ENCODE measurements around the gene SAMD4B. TPM values are rescaled to one million over a fixed set of nuclear protein-coding genes. Genes with fewer than 3 reads are reported as not detected.
"Not testable (repeated sequence)": the region's sequence is repeated elsewhere in the genome, so short reads cannot be mapped to it uniquely, and the experiment has no call there.

SAMD4B gene
- total RNA-seq, 2 donors from 2014 or later, result 59.6 to 63.6 TPM

DNA sequence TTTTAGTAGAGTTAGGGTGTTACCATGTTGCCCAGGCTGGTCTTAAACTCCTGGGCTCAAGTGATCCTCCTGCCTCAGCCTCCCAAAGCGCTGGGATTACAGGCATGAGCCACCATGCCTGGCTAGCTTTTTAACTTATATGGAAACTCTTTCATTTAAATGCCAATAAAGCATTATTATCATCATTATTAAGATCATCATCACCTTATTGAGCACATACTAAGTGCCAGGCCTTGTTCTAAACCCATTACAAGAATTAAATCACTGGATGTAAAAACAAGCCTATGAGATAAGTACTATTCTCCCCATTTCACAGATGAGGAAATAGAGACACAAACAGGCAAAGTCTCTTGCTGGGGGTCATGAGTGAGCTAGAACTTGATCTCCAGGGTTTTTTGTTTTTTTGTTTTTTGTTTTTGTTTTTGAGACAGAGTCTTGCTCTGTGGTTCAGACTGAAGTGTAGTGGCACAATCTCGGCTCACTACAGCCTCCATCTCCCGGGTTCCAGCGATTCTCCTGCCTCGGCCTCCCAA is 7.7 kb upstream of the SAMD4B start:
- Mint-ChIP-seq H3K27ac (peak overlapping the region; percentile 97), H3K36me3 (ENCODE audit: insufficient read depth in 2 of 2) (peaks cover 10 to 18% of the 10 kb centered on the region in 2 donors), H3K4me1 (ENCODE audit: low read depth) (peaks cover 70% of the 10 kb centered on the region), H3K27me3 (ENCODE audit: low read depth) (no peaks in the 10 kb centered on the region), H3K4me3 (peak overlapping the region; percentile 96 to 100), H3K9me3 (no peaks in the 10 kb centered on the region)
- no peak for ATAC-seq (replicated peaks in 1 of 2)
- no peak for DNase-seq

DNA sequence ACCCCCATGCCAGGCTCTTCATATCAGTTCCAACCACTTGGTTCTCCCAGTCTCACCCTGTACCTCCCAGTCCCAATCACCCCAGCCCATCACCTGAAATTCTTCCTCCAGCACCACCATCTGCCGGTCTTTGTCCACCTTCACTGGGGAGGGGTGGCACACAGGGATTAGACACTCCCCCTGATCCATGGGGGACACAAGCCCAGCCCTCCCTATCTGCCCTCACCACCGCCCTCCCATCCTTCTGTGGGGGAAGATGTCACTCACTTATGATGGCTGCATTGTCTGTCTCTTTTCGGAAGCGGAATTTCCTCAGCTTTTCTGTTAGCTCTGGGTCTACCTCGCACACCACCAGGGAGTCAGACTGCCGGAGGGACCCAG is 7.1 kb upstream of the SAMD4B start:
- ATAC-seq (replicated peaks in 1 of 2) (peak; percentile 19 to 38), DNase-seq (peak; percentile 29 to 40)
- Mint-ChIP-seq H3K27me3 (ENCODE audit: low read depth) (no peaks in the 10 kb centered on the region), H3K4me3 (peak overlapping the region; percentile 96 to 100), H3K36me3 (ENCODE audit: insufficient read depth in 2 of 2) (peaks cover 10 to 18% of the 10 kb centered on the region in 2 donors), H3K9me3 (no peaks in the 10 kb centered on the region), H3K4me1 (ENCODE audit: low read depth) (peaks cover 70% of the 10 kb centered on the region), H3K27ac (peak overlapping the region; percentile 97)

DNA sequence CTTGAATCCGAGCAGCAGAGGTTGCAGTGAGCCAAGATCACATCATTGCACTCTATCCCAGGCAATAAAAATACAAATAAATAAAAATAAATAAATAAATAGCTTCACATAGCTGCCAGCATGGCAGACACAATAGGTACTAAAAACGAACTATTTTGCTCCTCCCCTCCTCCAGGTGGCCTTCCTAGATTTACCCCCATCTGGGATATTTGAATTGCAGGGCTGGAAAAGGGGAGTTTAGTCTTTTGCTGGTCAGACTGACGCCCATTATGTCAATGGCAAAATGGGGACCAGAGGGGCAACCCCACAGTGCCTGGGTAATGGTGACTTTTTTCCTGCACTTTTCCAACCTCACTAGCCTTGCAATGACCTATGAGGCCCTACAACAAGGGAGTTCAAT is 5.7 kb upstream of the SAMD4B start:
- Mint-ChIP-seq H3K27me3 (ENCODE audit: low read depth) (no peaks in the 10 kb centered on the region), H3K36me3 (ENCODE audit: insufficient read depth in 2 of 2) (peaks cover 10 to 13% of the 10 kb centered on the region in 2 donors), H3K9me3 (no peaks in the 10 kb centered on the region), H3K4me1 (ENCODE audit: low read depth) (peaks cover 70% of the 10 kb centered on the region), H3K4me3 (peak overlapping the region; percentile 96 to 100), H3K27ac (peak overlapping the region; percentile 97)
- ATAC-seq (replicated peaks in 1 of 2) (no peak), DNase-seq (no peak)

DNA sequence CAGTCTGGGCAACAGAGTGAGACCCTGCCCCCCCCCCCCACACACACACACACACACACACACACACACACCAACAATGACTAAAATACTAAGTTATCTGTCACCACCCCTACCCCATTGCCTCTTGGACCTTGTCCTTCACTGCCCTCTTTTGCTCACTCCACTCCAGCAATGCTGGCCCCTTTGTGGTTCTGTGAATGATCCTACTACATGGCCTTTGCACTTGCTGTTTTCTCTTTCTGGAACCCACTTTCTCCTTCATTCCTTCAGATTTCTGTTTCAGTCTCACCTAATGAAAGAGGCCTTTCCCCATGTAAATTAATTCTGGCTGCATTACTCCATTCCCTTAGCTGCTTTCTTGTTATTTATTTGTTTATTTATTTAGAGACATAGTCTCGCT is 2.5 kb upstream of the SAMD4B start:
- ATAC-seq (replicated peaks in 1 of 2), result no peak
- H3K36me3 Mint-ChIP-seq (ENCODE audit: insufficient read depth in 2 of 2), result peaks cover 11 to 19% of the 10 kb centered on the region in 2 donors
- no peaks in the 10 kb centered on the region for H3K27me3 Mint-ChIP-seq (ENCODE audit: low read depth)
- peak overlapping the region; percentile 82 for H3K27ac Mint-ChIP-seq
- H3K4me3 Mint-ChIP-seq, result peak overlapping the region; percentile 97 to 98
- H3K9me3 Mint-ChIP-seq, result no peaks in the 10 kb centered on the region
- H3K4me1 Mint-ChIP-seq (ENCODE audit: low read depth), result peaks cover 70% of the 10 kb centered on the region
- DNase-seq, result no peak

DNA sequence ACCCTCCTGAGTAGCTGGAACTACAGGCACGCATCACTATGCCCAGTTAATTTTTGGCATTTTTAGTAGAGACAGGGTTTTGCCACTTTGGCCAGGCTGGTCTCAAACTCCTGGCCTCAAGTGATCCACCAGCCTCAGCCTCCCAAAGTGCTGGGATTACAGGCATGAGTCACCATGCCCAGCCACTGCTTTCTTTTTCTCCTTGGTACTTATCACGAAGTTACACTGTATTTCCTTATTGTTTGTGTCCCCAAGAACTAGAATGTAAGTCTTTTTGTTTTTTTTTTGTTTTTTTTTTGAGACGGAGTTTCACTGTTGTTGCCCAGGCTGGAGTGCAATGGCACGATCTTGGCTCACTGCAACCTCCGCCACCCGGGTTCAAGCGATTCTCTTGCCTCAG is 2.1 kb upstream of the SAMD4B start:
- H3K27me3 Mint-ChIP-seq (ENCODE audit: low read depth); ATAC-seq (replicated peaks in 1 of 2): not testable (repeated sequence)
- peak overlapping the region; percentile 82 for H3K27ac Mint-ChIP-seq

DNA sequence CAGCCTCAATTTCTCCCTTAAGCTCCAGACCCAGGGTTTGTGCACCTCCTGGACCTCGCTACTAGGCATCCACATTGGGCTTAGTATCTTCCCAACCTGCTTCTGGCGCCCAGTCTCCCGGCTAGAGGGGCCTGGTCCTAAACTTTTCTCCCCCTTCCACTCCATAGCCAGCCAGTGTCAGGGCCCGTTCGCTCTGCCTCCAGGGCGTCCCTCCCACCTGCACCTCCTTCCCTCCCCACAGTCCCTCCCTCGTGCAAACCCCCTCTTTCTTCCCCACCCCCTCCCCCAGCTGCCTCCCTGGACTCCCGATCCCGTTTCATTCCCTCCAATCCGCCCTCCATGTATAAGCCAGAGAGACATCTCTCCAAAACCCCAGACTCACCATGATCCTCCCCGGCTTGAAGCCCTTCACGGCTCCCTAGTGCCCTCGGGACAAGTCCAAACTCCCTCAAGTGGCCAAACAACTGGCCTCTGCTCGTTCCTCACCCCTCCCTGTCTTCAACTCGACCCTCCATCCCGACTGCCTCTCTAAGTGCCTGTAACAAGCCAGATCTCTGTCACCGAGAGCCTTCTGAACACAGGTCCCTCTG is 997 bp upstream of the SAMD4B start:
- Mint-ChIP-seq H3K27ac (peak overlapping the region; percentile 82), H3K9me3 (no peaks in the 10 kb centered on the region), H3K36me3 (ENCODE audit: insufficient read depth in 2 of 2) (peaks cover 3 to 11% of the 10 kb centered on the region in 2 donors), H3K27me3 (ENCODE audit: low read depth) (no peaks in the 10 kb centered on the region), H3K4me1 (ENCODE audit: low read depth) (peaks cover 77% of the 10 kb centered on the region), H3K4me3 (peak overlapping the region; percentile 97 to 98)
- ATAC-seq (replicated peaks in 1 of 2), result peak in 1 of 2 donors; percentile 8
- DNase-seq, result peak in 1 of 2 donors; percentile 29

More for the DNA sequence above, 2.1 kb upstream of the SAMD4B start:
- not testable (repeated sequence) for H3K9me3 Mint-ChIP-seq, DNase-seq
- H3K36me3 Mint-ChIP-seq (ENCODE audit: insufficient read depth in 2 of 2), result peaks cover 9 to 17% of the 10 kb centered on the region in 2 donors
- peaks cover 70% of the 10 kb centered on the region for H3K4me1 Mint-ChIP-seq (ENCODE audit: low read depth)
- H3K4me3 Mint-ChIP-seq, result peak overlapping the region; percentile 97 to 98

DNA sequence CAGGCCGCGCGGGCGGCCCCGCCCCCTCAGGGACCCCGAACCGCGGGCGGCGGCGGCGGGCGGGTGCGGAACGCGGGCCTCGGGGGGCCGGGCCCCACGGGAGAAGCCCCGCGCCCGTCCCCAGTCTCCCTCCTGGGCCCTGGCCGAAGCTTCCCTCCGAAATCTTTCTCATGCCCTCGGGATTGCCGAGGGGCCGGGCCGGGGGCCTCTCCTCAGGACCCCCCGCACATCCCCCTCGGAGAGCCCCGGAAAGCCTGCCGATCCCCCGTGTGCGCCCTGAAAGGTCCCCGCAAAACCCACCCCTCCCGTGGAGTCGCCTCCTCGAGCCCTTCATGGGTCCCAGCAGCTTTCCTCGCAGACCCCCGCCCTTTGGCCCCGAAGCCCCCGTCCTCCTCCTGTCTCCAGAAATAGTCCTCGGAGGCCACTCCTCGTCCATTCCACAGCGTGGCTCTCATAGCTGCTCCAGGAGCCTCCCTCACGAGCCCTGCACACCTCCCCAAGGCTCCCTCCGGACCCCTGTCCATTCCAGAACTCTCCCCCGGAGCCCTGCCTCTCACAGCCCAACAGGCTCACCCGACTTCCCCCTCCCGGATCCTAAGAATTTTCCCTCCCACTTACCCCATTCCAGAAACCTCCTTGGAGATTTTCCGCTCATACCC is 555 bp downstream of the SAMD4B start:
- Mint-ChIP-seq H3K4me1 (ENCODE audit: low read depth) (peaks cover 79% of the 10 kb centered on the region), H3K36me3 (ENCODE audit: insufficient read depth in 2 of 2) (peaks cover 3 to 11% of the 10 kb centered on the region in 2 donors), H3K27me3 (ENCODE audit: low read depth) (no peaks in the 10 kb centered on the region), H3K27ac (peak overlapping the region; percentile 11), H3K4me3 (peak overlapping the region; percentile 83 to 88), H3K9me3 (no peaks in the 10 kb centered on the region)
- DNase-seq (peak in 1 of 2 donors; percentile 19), ATAC-seq (replicated peaks in 1 of 2) (no peak)

DNA sequence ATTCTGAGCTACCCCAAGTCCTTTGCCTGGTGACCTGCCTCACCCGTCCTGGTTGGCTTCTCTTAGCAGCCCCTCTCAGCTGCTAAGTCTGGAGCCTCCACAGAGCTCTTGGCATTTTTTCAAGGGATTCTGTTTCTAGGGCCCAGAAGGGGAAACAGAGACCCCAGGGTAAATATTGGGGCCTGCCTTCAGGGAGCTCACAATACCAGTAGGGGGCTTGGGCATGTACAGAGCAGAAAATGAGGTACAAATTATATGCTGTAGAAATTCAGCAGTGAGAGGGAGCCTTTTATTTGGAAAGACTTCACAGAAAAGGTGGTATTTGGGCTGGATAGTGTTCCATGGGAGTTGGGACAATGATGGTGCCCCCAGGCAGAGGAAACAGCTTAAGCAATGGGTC is 3.7 kb downstream of the SAMD4B start:
- Mint-ChIP-seq H3K4me1 (ENCODE audit: low read depth) (peaks cover 75% of the 10 kb centered on the region), H3K9me3 (no peaks in the 10 kb centered on the region), H3K27ac (no peak overlapping the region), H3K27me3 (ENCODE audit: low read depth) (no peaks in the 10 kb centered on the region), H3K4me3 (no peak overlapping the region), H3K36me3 (ENCODE audit: insufficient read depth in 2 of 2) (peaks cover 5 to 12% of the 10 kb centered on the region in 2 donors)
- ATAC-seq (replicated peaks in 1 of 2) (no peak), DNase-seq (no peak)

- ATAC-seq (replicated peaks in 1 of 2), result peak in 1 of 2 donors; percentile 14
- Mint-ChIP-seq H3K27ac (peak overlapping the region; percentile 59), H3K9me3 (no peaks in the 10 kb centered on the region), H3K36me3 (ENCODE audit: insufficient read depth in 2 of 2) (peaks cover 8 to 13% of the 10 kb centered on the region in 2 donors), H3K4me1 (ENCODE audit: low read depth) (peaks cover 83% of the 10 kb centered on the region), H3K4me3 (peak overlapping the region; percentile 31 to 61), H3K27me3 (ENCODE audit: low read depth) (no peaks in the 10 kb centered on the region)
- DNase-seq, result peak; percentile 14 to 23
Measured at GRCh38 chr19:39347332-39348164, 5.3 kb downstream of the SAMD4B start.

GRCh38 chr19:39349326-39349725 is 7.1 kb downstream of the SAMD4B start:
- peaks cover 8 to 15% of the 10 kb centered on the region in 2 donors for H3K36me3 Mint-ChIP-seq (ENCODE audit: insufficient read depth in 2 of 2)
- H3K4me3 Mint-ChIP-seq, result no peak overlapping the region

DNA sequence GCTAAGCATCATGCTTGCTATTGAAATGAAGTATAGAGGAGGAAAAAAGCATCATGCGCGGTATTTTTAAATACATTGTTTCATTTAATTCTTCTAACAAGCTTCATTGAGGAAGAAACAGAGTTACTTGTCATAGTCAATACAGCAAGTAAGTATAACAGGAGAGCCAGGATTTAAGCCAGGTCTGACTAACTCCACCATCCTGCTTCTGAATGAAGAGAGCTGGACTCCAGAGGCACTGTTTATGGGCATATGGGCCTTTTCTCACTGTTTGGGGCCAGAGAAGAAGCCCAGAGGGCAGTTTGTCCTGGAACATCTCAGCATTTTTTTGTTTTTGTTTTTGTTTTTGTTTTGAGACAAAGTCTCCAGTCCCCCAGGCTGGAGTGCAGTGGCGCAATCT is 7.9 kb downstream of the SAMD4B start:
- ATAC-seq (replicated peaks in 1 of 2) (no peak), DNase-seq (no peak)
- H3K9me3 Mint-ChIP-seq, result no peaks in the 10 kb centered on the region
- peaks cover 60% of the 10 kb centered on the region for H3K4me1 Mint-ChIP-seq (ENCODE audit: low read depth)
- no peaks in the 10 kb centered on the region for H3K27me3 Mint-ChIP-seq (ENCODE audit: low read depth)
- H3K27ac Mint-ChIP-seq, result no peak overlapping the region
- no peak overlapping the region for H3K4me3 Mint-ChIP-seq
- peaks cover 7 to 12% of the 10 kb centered on the region in 2 donors for H3K36me3 Mint-ChIP-seq (ENCODE audit: insufficient read depth in 2 of 2)

More at GRCh38 chr19:39349326-39349725, 7.1 kb downstream of the SAMD4B start:
- no peaks in the 10 kb centered on the region for H3K9me3 Mint-ChIP-seq
- no peaks in the 10 kb centered on the region for H3K27me3 Mint-ChIP-seq (ENCODE audit: low read depth)
- ATAC-seq (replicated peaks in 1 of 2) (no peak), DNase-seq (no peak)
- peak overlapping the region; percentile 64 for H3K27ac Mint-ChIP-seq
- peaks cover 68% of the 10 kb centered on the region for H3K4me1 Mint-ChIP-seq (ENCODE audit: low read depth)

DNA sequence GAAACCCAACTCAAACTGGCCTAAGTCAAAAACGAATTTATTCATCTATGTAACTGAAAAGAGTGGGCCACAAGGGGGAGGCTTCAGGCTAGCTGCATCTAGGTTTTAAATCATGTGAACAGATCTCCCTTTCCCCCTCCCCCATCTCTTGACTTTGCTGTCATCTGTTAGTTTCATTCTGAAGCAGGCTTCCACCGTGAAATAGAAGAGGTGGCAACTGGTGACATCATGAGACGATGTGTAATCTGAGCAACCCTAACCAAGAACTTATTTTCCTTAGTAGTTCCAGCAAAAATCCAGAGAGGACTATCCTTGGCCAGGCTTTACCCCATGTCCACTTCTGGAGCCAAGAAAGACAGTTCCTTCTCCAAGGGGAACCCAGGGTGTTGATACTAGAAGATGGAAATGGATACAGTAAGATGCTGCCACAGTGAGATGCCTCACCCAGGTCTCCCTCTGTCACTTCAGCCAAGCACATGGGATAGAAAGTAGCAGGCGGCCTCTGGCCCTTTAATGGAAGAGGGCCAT is 9.4 kb downstream of the SAMD4B start:
- peak overlapping the region; percentile 61 to 66 for H3K4me3 Mint-ChIP-seq
- ATAC-seq (replicated peaks in 1 of 2) (peak; percentile 96 to 97), DNase-seq (peak; percentile 78 to 79)
- H3K27me3 Mint-ChIP-seq (ENCODE audit: low read depth), result no peaks in the 10 kb centered on the region
- no peaks in the 10 kb centered on the region for H3K9me3 Mint-ChIP-seq
- H3K36me3 Mint-ChIP-seq (ENCODE audit: insufficient read depth in 2 of 2), result peaks cover 7 to 20% of the 10 kb centered on the region in 2 donors
- peak overlapping the region; percentile 89 for H3K27ac Mint-ChIP-seq
- peaks cover 46% of the 10 kb centered on the region for H3K4me1 Mint-ChIP-seq (ENCODE audit: low read depth)

Data from activated T-cell treated with anti-CD3 and anti-CD28 coated beads, Interleukin-2, amount 50 U/mL, for 72 hours (primary cell).